NCI-H460 (cell line): ENCODE measurements around the gene DDX10. TPM values are rescaled to one million over a fixed set of nuclear protein-coding genes. Genes with fewer than 3 reads are reported as not detected.
"Not testable (repeated sequence)": the region's sequence is repeated elsewhere in the genome, so short reads cannot be mapped to it uniquely, and the experiment has no call there.

Experiments used
- DNase-seq: peaks from one replicate; pipeline ENCODE4 v3.0.0-alpha.2; 2016; ENCODE audit warnings: low read depth; ENCODE audit errors: extremely low read depth
- total RNA-seq: library from RNA; depleted of rRNA; stranded (reverse); fragments of >200 nt; shearing (Covaris generic); gene quantifications from 2 replicates; pipeline ENCODE4 v1.2.3, GENCODE V29; 2014

The DDX10 gene
- total RNA-seq, 1 experiment from 2014 or later: 277 TPM

DNA sequence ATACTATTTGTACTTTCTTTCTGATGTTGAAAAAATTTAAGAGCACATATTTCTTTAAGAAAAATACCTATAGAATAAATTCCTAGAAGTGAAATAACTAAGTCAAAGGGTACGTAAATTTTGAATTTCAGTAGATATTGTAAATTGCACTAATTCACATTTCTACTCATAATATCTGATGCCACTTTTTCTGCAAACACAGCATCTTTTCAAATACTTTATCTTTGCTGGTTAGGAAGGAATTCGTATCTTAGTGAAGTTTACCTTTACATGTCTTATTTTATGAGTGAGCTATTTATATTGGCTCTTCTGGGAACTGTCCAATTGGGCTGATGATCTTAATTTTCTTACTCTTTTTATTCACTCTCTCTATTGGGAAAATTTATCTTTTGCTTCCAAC, 148.2 kb downstream of the DDX10 start:
- DNase-seq: no peak

DNA sequence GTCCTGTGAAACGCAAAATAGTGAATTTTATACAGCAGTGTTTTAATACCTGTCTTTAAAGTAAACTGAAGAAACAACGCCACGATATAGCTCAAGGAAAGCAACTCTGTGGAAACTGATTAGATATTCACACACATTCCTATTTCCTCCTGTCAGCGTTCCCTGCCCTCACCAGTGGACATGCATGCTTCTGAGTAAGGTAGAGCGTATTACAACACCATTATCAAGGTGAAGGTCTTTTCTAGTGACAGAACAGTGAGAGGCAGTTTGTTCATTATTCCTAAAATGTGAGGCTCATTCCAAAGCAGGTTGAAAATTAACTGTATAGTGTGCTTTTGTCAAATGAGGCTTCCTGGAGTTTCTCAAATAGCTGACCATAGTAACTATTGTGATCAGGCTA, 153.1 kb downstream of the DDX10 start:
- no peak for DNase-seq

DNA sequence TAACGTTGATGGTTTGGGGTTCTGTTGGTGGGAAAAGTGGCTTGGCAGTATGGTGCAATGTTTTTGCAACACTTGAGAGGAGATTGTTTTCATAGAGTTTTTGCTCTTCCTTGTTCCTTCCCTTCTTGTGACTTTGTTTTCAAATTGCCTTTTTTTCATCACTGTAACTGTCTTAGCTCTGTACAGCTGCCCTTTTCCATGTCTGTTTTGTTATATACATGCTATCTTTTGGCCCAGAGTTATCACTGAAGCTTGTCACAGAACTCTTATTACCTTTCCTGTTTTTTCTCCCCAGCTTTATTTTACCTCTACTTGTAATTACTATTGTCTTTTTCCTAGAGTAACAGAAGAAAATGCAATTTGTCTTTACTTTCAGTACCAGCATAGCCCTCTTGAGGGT, 154.1 kb downstream of the DDX10 start:
- no peak for DNase-seq

DNA sequence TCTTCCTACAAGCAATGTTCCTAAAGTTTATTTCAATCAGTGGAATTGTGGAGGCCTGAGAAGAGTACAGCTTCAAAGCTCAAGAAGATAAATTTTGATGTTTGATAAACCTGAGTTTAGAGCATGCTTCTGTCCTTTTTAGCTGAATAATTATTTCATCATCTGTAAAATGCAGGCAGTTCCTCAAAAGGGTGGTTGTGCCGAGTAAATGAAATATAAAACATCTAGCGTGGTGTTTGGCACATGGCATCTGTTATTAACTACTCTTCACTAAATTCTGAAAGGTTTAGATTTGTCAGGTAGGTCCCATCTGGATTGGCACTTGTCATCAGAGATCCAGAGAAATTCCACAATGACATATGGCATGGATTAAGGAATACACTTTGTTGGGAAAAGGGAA, 155.1 kb downstream of the DDX10 start:
- DNase-seq: no peak

DNA sequence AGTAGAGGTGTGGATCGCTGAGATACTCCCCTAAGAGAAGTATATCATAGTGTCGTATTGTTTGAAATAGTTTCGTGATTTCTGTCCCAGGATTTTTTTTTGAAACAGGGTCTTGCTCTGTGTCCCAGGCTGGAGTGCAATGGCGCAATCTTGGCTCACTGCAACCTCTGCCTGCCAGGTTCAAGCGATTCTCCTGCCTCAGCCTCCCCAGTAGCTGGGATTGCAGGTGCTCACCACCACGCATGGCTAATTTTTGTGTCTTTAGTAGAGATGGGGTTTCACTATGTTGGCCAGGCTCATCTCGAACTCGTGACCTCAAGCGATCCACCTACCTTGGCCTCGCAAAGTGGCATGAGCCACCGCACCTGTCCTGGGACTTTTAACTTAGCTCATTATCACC, 159.1 kb downstream of the DDX10 start:
- DNase-seq: not testable (repeated sequence)

GRCh38 chr11:108824545-108824944, 159.7 kb downstream of the DDX10 start:
- DNase-seq: no peak

DNA sequence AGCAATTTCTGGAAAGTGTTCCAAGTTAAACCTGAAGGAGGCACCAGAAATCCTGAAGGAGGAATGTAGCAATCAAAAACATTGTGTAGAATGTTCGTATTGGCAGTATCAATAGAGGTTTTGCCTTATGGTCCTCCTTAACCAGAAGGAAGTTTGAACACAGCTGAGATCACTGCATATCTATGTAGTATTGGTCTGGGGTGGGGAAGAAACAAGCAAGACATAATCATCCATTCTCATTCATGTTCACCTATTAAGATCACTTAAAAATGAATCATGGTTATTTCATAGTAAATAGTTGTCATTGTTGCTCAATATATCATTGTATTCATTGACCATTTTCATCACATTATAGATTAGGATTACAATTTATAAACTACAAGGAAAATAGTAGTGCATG, 160.5 kb downstream of the DDX10 start:
- no peak for DNase-seq

DNA sequence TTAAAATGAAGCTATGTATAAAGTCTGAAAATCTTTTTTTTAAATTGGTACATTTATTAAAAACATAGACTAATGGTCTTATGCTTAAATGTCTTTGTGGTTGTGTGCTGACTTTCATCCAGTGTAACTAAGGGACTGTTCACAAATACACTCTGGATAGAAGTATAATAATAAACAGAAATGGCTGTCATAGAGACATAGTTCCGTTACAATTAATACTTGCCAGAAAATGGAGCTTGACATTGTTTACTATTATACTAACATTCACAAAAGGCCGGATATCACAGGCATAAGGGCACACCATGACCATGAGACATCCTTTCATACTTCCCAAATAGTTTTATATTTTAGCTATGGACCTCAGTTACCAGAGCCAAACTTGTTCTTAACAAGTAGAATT, 161.3 kb downstream of the DDX10 start:
- no peak for DNase-seq

DNA sequence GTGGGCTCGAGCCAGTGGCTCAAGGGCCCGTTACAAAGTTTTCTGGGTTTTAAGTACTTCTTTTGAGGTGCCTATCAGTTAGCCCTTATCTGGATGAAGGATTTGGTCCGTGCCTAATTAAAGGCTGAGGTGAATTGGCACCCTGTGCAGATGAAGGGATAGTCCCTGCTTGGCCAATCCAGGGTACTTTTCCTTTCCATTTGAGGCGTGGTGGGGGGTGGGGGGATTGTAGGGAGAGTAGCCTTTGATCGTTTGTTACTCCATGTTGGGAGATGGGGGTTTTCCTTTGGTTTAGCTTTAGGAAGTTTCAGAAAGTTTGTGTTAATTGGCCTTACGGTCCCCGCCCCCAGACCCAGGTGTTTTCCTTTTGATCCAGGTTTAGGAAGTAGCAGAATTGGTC, 170.8 kb downstream of the DDX10 start:
- no peak for DNase-seq

GRCh38 chr11:108836541-108836940, 171.7 kb downstream of the DDX10 start:
- no peak for DNase-seq

GRCh38 chr11:108838102-108838791, 173.4 kb downstream of the DDX10 start:
- DNase-seq: no peak

DNA sequence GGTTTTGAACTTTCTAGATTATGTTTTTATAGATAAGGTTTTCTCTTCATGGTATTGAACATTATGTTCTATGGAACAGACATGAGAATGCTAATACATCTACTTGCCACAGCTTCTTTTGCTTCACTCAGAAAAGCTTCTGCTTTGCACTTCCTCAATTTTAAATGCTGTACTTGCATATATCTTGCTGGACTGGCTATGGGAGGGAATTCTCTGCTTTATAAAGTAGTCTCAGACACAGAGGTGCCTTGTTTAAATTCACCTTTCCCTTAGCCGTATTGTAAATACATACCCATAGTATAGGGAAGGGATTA, 173.9 kb downstream of the DDX10 start:
- DNase-seq: no peak

- DNase-seq: no peak
Measured at GRCh38 chr11:108846009-108846408, 181.1 kb downstream of the DDX10 start.

GRCh38 chr11:108847298-108847990, 182.6 kb downstream of the DDX10 start:
- DNase-seq: no peak

DNA sequence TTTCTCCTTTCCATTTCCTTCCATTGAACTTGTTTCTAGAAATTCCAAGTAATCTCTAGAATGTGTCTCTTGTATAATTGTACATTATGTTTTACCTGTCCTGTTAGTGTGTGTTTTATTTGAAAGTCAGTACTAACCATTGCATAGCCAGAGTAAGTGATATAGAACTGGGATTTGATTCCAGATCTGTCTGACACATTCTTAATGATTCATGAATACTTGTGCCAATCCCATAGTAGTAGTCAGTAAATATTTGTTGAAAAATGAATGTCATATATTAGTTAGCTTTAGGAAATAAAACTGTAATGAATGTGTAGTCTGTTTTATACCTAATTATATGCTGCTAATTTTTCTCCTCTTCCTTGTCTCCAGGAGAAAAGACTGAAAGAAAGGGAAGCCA, 186.9 kb downstream of the DDX10 start:
- DNase-seq: no peak

DNA sequence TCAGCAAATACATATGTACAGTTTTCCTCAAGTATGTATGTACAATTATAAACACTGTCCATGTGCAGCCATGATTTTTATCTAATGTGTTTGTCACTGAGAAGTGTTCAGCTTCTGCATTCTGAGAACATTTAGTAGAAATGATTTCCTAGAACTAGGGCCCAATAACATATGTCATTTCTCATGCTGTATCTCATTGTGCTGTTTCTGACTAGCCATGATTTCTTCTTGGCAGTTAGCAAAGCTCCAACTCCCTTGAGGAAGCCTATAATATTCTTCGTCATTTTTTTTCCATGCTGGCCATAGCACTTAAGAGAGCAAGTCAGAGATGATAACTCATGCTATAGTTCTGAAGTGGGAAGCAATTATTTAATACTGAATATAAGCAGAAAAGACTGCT, 187.8 kb downstream of the DDX10 start:
- no peak for DNase-seq

GRCh38 chr11:108853151-108853550, 188.3 kb downstream of the DDX10 start:
- no peak for DNase-seq

GRCh38 chr11:108853864-108854263, 189.0 kb downstream of the DDX10 start:
- DNase-seq: no peak

- no peak for DNase-seq
Measured at GRCh38 chr11:108854346-108854745, 189.5 kb downstream of the DDX10 start.

DNA sequence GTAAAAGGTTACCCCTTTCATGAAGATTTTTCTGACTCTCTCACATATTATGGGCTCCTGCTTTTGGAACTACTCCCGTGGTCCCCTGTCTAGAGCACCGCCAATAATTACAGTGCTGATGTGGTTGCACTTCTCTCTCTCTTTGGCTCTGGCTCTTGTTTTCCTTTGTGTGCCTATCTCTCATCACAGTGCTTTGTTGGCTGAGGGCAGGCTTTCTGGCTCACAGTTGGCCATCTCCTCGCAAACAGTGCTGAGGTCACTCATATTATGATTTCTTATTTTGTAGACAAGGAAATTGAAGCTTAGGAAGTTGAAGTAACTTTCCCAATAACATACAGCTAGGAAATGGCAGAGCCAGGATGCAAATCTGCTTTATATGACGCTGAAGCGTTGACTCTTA, 192.5 kb downstream of the DDX10 start:
- DNase-seq: no peak

GRCh38 chr11:108858622-108859021, 193.8 kb downstream of the DDX10 start:
- no peak for DNase-seq

- DNase-seq: no peak
Measured at GRCh38 chr11:108859510-108859909, 194.6 kb downstream of the DDX10 start.

GRCh38 chr11:108863528-108863927, 198.7 kb downstream of the DDX10 start:
- DNase-seq: no peak
